Adrenal gland (tissue), 12 donors: ENCODE measurements around the gene VWA3A. TPM values are rescaled to one million over a fixed set of nuclear protein-coding genes. Genes with fewer than 3 reads are reported as not detected.

Experiments used
- DNase-seq, 7 donors: peaks; one replicate each; pipeline ENCODE4 v3.0.0-alpha.2; 2019 to 2020
- H3K27ac ChIP-seq, 5 donors: fragments of 200-600 bp; sonication (generic) in 4 of 5; 1 replicate in 3 of 5; 2 replicates in 2 of 5; pipeline versions ENCODE4 v1.5.1 to v1.8.0; 2016 to 2020; ENCODE audit warnings: mild to moderate bottlenecking in 1 of 5
- H3K27me3 ChIP-seq: fragments of 200-600 bp; 2 replicates; pipeline ENCODE4 v1.8.0; 2021
- H3K36me3 ChIP-seq, 2 donors: fragments of 200-600 bp; replicated peaks in 1 of 2; 1 replicate in 1 of 2; 2 replicates in 1 of 2; pipeline versions ENCODE4 v1.5.1 to v1.8.0; 2018 to 2022
- H3K4me1 ChIP-seq, 2 donors: fragments of 200-600 bp; replicated peaks in 1 of 2; 1 replicate in 1 of 2; 2 replicates in 1 of 2; pipeline versions ENCODE4 v1.5.1 to v1.8.0; 2018 to 2021
- H3K4me3 ChIP-seq, 4 donors: fragments of 200-600 bp; sonication (generic) in 3 of 4; one replicate each; pipeline ENCODE4 v1.5.1; 2016 to 2018
- H3K9me3 ChIP-seq, 3 donors: fragments of 200-600 bp; sonication (generic) in 1 of 3; replicated peaks in 1 of 3; 1 replicate in 2 of 3; 2 replicates in 1 of 3; pipeline versions ENCODE4 v1.5.1 to v1.8.0; 2016 to 2021
- CTCF ChIP-seq, 6 experiments: fragments of 450-650 bp in 4 of 6; fragments of 200-600 bp in 2 of 6; sonication (generic) in 1 of 6; IDR thresholded peaks; 1 replicate in 5 of 6; 2 replicates in 1 of 6; pipeline versions ENCODE4 v1.5.1 to v1.8.0; 2016 to 2021; ENCODE audit warnings: antibody characterized with exemption in 6 of 6, mild to moderate bottlenecking in 2 of 6, moderate library complexity in 1 of 6
- POLR2A ChIP-seq, 2 donors: fragments of 450-650 bp; IDR thresholded peaks; one replicate each; pipeline ENCODE4 v1.6.1; 2017; ENCODE audit warnings: antibody characterized with exemption in 2 of 2, mild to moderate bottlenecking in 2 of 2, moderate library complexity in 1 of 2
- WGBS, 4 donors: extraction: QIAGEN DNeasy Blood & Tissue Kit in 2 of 4; methylation state at CpG; one replicate each; pipeline versions ENCODE4 v1.1.5 to v1.1.7; 2013 to 2017; 5-methylcytosine and 5-hydroxymethylcytosine counted together
- intact Hi-C, 2 donors: fragments of 100-400 bp; cut with DNase I; formaldehyde crosslinking; loops; one replicate each; pipeline versions ENCODE4 v1.14.1 to v1.15.0; 2022 to 2023
- polyA plus RNA-seq, 3 donors: library from polyadenylated mRNA; stranded (reverse); fragments of 200-250 nt in 2 of 3; fragments of 350-450 nt in 1 of 3; fragmentation: Illumina TruSeq in 1 of 3; extraction: RNeasy Lipid Tissue Mini Kit (QIAGEN cat#74804) in 1 of 3; gene quantifications; one replicate each; pipeline ENCODE4 v1.2.3, GENCODE V29; 2013 to 2014
- total RNA-seq, 9 donors: library from RNA; depleted of rRNA in 4 of 9; stranded (reverse); fragments of >200 nt in 4 of 9; fragments of 120-200 nt in 1 of 9; fragmentation: NEBNext Ultra II Directional in 1 of 9; extraction: Animal tissue kit (Norgen Biotek cat#: 25700) in 1 of 9; gene quantifications; one replicate each; pipeline versions ENCODE4 v1.1.0 to v1.2.4, GENCODE V29; 2013 to 2023
- donor health status: healthy with polysubstance abuse.
- donor health status: Bipolar disorder and iron deficiency.
- donor health status: DM: yes; HTN: yes; CAD: no.
- donor health status: DM: no; HTN: no; CAD: no.
- donor health status: DM: no; HTN: no; CAD: no.
- donor health status: DM: yes; HTN: yes; CAD: no.

The VWA3A gene
- total and polyA plus RNA-seq, 12 donors: 0.17 to 0.72 (median 0.29) TPM; not detected in 6

GRCh38 chr16:22188595-22189442 lies 96.5 kb downstream of the VWA3A start:
- DNase-seq: peak; percentile 58 to 89 (median 80)
- Histone ChIP-seq H3K27ac (peak overlapping the region in 3 of 5 donors; percentile 90 to 96 (median 95)), H3K4me1 (peaks cover 28 to 35% of the 10 kb centered on the region in 2 donors), H3K27me3 (no peaks in the 10 kb centered on the region), H3K36me3 (no peaks in the 10 kb centered on the region), H3K4me3 (no peak overlapping the region), H3K9me3 (no peaks in the 10 kb centered on the region)
- intact Hi-C loops: loop anchor here (2.0 to 5.0 kb wide), 2 partner anchors 184 to 187 kb away; partner anchors contain the start of gene PDZD9 (in 1 of the 2)
- peak; percentile 60 to 88 (median 84) for TF ChIP-seq CTCF (IDR thresholded peaks at IDR 0.05)
- TF ChIP-seq POLR2A (IDR thresholded peaks at IDR 0.05): no peak
- 32 to 38% (median 33%) methylated on average over 7 to 8 of the region's 8 CpGs for WGBS, 4 donors

DNA sequence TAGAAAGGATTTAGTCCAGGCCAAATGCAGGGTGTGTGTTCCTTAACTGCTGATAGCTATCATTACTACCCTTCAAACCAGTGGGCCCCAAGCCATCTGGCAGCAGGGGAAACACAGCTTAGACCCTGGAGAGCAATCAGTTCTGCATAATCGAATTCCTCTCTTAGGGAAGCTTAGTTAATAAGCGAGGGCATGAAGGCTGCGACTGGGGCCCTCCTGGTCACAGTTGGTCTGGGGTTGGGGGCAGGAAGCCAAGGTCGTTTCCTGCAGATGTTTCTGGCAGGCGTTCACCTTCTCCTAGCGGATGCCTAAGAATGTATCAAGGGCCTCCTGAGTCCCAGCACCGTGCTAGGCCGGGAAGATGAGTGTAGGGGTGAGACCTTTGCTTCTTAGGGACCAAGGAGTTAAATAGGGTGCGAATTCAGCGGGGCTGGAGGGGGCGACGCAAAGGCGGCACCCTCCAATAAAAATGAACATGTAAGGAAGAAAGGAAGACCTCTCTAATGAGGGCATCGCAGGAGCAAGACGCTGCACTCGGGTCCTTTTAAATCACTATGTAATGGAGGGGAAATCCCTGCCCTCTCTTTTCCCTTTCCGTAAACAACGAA lies 97.2 kb downstream of the VWA3A start:
- WGBS, 4 donors: 1 to 2% (median 2%) methylated on average over 16 to 18 of the region's 18 CpGs
- H3K27ac ChIP-seq: peak overlapping the region in 4 of 5 donors; percentile 66 to 96 (median 92)
- H3K27me3 ChIP-seq: no peaks in the 10 kb centered on the region
- peak overlapping the region; percentile 26 to 80 (median 58) for H3K4me3 ChIP-seq
- H3K4me1 ChIP-seq: peaks cover 28 to 35% of the 10 kb centered on the region in 2 donors
- DNase-seq: peak; percentile 63 to 86 (median 69)
- intact Hi-C loops: loop anchor here (2.0 to 5.0 kb wide), 2 partner anchors 185 to 187 kb away; partner anchors contain the start of gene PDZD9 (in 1 of the 2)
- H3K9me3 ChIP-seq: no peaks in the 10 kb centered on the region
- no peaks in the 10 kb centered on the region for H3K36me3 ChIP-seq
- no peak for TF ChIP-seq POLR2A (IDR thresholded peaks at IDR 0.05)
- no peak for TF ChIP-seq CTCF (IDR thresholded peaks at IDR 0.05)

GRCh38 chr16:22190081-22190775 lies 97.9 kb downstream of the VWA3A start:
- peak overlapping the region; percentile 26 to 80 (median 58) for H3K4me3 ChIP-seq
- H3K36me3 ChIP-seq: no peaks in the 10 kb centered on the region
- 1 to 3% (median 1%) methylated on average over 16 to 72 of the region's 72 CpGs for WGBS, 4 donors
- intact Hi-C loops: no loop called here
- DNase-seq: peak; percentile 74 to 100 (median 80)
- no peaks in the 10 kb centered on the region for H3K27me3 ChIP-seq
- H3K9me3 ChIP-seq: no peaks in the 10 kb centered on the region
- peak overlapping the region in 4 of 5 donors; percentile 66 to 96 (median 92) for H3K27ac ChIP-seq
- peak in 1 of 6 experiments; percentile 6 for TF ChIP-seq CTCF (IDR thresholded peaks at IDR 0.05)
- TF ChIP-seq POLR2A (IDR thresholded peaks at IDR 0.05): peak; percentile 73 to 82
- H3K4me1 ChIP-seq: peaks cover 28 to 35% of the 10 kb centered on the region in 2 donors
